GM19025 (cell line): ENCODE data around the gene KIAA0825.
"Not testable (repeated sequence)": the region's sequence is repeated elsewhere in the genome, so short reads cannot be mapped to it uniquely, and the experiment has no call there.

Experiments
- ATAC-seq: cut with Tn5 transposase; IDR thresholded peaks from one replicate; pipeline ENCODE4 v1.9.1; 2021; ENCODE audit warnings: mild to moderate bottlenecking, low read depth, moderate library complexity; ENCODE audit not compliant: unreplicated experiment

Gene KIAA0825

GRCh38 chr5:94389515-94389899 lies 228.9 kb downstream of the KIAA0825 start:
- ATAC-seq, result no peak

GRCh38 chr5:94388773-94389514 lies 229.5 kb downstream of the KIAA0825 start:
- ATAC-seq, result no peak

- no peak for ATAC-seq
Observed at GRCh38 chr5:94385767-94386166, 232.6 kb downstream of the KIAA0825 start.

- no peak for ATAC-seq
Observed at GRCh38 chr5:94378062-94378461, 240.3 kb downstream of the KIAA0825 start.

GRCh38 chr5:94376672-94377345 lies 241.6 kb downstream of the KIAA0825 start:
- ATAC-seq, result no peak

DNA sequence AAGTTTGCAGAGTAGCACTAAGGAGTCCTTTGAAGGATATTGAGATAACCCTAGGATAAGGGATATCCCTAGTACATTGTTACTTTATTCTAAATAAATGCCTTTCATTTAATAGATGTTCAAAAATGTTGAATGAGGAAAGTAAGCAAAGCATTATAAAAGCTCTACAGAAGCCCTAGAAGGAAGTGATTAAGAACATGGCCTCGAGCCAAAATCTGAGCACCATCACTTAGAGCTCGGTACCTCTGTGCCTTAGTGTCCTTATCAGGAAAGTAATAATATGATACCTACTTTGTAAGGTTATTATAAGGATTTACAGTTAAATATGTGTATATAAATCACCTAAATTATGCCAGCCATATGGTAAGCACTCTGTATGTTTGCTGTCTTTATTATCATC lies 242.6 kb downstream of the KIAA0825 start:
- no peak for ATAC-seq

DNA sequence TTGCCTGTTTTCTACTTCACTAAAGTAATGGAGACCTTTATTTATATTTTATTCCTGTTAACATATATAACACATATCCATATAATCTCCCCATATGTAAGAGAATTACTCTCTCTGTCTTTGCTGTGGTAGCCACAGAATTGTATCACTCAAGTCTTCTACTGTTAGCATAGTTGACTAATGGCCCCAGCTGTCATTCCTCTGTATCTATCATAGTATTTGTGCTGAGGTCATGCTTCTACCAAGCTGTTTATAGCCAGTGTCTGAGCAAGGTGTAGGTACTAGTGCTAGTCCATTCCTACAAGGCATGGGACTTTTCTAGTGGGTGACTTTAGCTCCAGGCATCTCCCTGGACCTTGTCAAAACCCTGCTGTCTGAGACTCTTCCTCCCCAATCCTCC lies 244.1 kb downstream of the KIAA0825 start:
- no peak for ATAC-seq

GRCh38 chr5:94367900-94368299 lies 250.5 kb downstream of the KIAA0825 start:
- ATAC-seq, result no peak

DNA sequence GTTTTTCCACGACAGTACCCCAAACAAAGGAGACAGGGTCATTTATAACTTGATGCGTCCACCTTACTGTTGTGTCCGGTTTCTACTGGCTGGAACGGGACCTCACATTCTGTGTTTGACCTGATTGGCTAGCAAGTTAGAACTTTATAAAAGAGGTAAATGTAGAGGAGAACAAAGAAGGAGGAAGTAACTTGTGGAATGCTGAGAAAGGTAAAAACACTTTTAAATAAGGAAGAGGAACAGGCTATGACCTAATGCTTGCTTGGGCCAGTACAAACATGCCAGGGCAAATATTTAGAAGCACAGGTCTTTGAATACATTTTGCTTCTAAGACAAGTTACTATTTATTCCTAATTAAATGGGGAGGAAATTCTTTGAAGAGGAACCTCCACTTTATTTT lies 251.6 kb downstream of the KIAA0825 start:
- no peak for ATAC-seq

DNA sequence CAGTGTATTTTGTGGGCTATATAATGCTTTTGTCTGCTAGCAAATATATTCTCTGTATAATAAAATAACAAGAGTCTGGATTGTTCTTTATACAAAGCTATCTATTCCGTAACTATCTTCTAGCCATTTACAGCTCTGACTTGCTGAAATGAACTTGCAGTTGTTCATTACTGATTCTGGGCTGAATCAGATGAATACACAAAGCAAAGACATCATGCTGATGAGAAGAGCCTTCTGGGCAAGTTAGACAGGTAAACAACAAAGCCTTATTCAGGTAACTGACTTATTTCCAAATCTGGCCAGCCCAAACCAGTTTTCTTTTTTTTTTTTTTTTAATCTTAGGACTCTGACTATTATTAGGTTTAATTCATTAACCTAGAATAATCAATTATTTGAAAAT lies 255.5 kb downstream of the KIAA0825 start:
- ATAC-seq, result no peak

- ATAC-seq, result no peak
Observed at GRCh38 chr5:94361832-94362796, 256.3 kb downstream of the KIAA0825 start.

GRCh38 chr5:94361161-94361560 lies 257.2 kb downstream of the KIAA0825 start:
- ATAC-seq, result no peak

DNA sequence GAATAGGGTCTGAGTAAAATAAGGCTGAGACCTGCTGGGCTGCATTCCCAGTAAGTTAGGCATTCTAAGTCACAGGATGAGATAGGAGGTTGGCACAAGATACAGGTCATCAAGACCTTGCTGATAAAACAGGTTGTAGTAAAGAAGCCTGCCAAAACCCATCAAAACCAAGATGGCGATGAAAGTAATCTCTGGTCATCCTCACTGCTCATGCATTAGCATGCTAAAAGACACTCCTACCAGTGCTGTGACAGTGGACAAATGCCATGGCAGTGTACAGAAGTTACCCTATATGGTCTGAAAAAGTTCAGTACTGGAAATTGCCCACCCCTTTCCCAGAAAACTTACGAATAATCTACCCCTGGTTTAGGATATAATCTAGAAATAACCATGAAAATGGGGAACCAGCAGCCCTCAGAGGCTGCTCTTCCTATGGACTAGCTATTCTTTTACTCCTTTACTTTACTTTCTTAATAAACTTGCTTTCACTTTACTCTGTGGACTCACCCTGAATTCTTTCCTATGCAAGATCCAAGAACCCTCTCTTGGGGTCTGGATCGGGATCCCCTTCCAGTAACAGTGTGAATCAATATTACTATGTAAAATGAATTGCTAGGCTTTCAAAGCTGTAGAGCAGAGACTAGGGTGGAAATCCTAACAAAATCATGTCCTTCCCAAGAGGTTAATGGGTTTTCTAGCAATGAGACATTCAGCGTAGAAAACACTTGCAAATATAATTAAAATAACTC lies 257.8 kb downstream of the KIAA0825 start:
- no peak for ATAC-seq

DNA sequence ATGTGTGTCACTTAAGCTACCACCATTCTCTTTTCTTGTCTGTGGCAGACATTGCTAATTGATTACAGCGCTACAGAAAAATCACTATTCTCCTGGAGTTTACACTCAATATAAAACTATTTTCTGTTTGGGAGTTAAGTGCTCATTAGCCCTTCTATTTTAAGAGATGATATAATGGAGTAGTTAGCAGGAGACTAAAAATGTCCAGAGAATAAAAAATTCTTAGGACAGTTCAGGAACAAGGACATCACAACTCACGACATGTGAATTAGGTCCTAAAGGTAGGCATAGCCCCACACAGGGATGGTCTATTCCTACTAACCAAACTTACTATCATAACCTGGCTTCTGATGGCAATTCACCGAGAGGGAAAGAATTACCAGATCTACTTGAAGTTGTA lies 258.5 kb downstream of the KIAA0825 start:
- no peak for ATAC-seq

- ATAC-seq, result no peak
Observed at GRCh38 chr5:94355811-94356210, 262.6 kb downstream of the KIAA0825 start.

DNA sequence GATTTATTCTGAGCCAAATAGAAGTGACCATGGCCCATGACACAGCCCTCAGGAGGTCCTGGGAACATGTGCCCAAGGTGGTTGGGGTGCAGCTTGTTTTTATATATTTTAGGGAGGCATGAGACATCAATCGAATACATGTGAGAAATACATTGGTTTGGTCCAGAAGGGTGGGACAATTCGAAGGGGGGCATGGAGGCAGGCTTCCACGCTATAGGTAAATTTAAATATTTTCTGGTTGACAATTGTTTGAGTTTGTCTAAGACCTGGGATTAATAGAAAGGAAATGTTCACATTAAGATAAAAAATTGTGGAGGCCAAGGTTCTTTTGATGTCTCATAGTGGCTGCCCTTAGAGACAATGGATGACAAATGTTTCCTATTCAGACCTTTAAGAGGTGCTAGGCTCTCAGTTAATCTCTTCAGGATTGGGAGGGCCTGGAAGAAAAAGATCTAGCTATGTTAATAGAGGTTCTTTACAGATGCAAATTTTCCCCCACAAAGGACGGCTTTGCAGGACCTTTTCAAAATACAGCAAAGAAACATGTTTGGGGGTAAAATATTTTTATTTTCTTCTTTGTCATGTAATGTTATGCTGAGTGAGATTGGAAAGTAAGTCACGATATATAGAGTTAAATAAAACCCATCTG lies 263.4 kb downstream of the KIAA0825 start:
- not testable (repeated sequence) for ATAC-seq

DNA sequence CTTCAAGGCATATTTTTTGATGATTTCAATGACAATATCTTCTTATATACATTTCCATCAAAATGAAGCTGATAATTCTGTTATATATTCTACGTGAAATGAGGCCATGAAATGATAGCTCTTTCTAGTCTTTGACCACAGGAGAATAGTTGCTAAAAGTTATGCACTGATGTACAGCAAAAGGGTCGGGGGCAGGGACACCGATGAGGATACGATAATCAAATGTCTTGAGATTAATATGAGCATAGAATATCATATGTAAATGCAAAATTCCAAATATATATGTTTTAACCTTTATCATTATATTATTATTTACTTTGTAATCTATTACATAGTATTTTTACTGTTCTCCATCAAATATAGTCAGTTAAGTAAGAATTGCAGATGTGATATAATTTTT lies 264.8 kb downstream of the KIAA0825 start:
- no peak for ATAC-seq

- no peak for ATAC-seq
Observed at GRCh38 chr5:94347130-94347529, 271.3 kb downstream of the KIAA0825 start.

GRCh38 chr5:94345257-94345656 lies 273.1 kb downstream of the KIAA0825 start:
- no peak for ATAC-seq

GRCh38 chr5:94337617-94338016 lies 280.8 kb downstream of the KIAA0825 start:
- ATAC-seq, result no peak
